Activated naive CD8-positive, alpha-beta T cell treated with anti-CD3 and anti-CD28 coated beads for 36 hours (primary cell): Measurements from ENCODE around the gene OLA1. TPM values are rescaled to one million over a fixed set of nuclear protein-coding genes. Genes with fewer than 3 reads are reported as not detected.

Source experiments
- total RNA-seq, 2 experiments: library from RNA; stranded (reverse); gene quantifications; one replicate each; pipeline ENCODE4 v1.2.3, GENCODE V29; 2021

The OLA1 gene
- total RNA-seq, 2 experiments from 2014 or later = 161 to 166 TPM

Other genes with a start within 250 kb of the OLA1 start
- not detected for gene SP9, start 86.4 kb upstream of the OLA1 start, total RNA-seq
- gene SCRN3, start 147.2 kb upstream of the OLA1 start, total RNA-seq = 10 to 100 TPM; 12.9 to 15.9 TPM
- 10 to 100 TPM in 1 of 2 experiments, 1 to 10 TPM in 1; 9.4 to 14.5 TPM for gene GPR155, start 238.5 kb upstream of the OLA1 start, total RNA-seq